ENCODE measurements around the gene FCN3. TPM values are rescaled to one million over a fixed set of nuclear protein-coding genes. Genes with fewer than 3 reads are reported as not detected.
A peak's percentile ranks its signal among the peaks of the same experiment; 100 is the strongest.
"Not testable (repeated sequence)": the region's sequence is repeated elsewhere in the genome, so short reads cannot be mapped to it uniquely, and the experiment has no call there.

Gene FCN3
- total RNA-seq, 5 donors from 2014 or later (not counting 1 experiment from before 2014, with no cell fraction given) = 0.26 to 0.44 (median 0.38) TPM; not detected in 2

GRCh38 chr1:27384797-27385196 lies 10.2 kb upstream of the FCN3 start:
- ChIA-PET POLR2A (interaction anchor here in 1 of 2 donors (0.6 kb wide), 1 partner anchor 92 kb away, joined by 7 read pairs; no protein-coding TSS in a partner anchor), CTCF (interaction anchor here (0.7 to 0.8 kb wide), 2 partner anchors 14 to 71 kb away, joined by 3 to 4 read pairs; no protein-coding TSS in a partner anchor)
- not testable (repeated sequence) for H3K4me3 Mint-ChIP-seq; H3K4me1 ChIP-seq (ENCODE audit: control insufficient read depth in 1 of 2, extremely low read depth in 1 of 2, insufficient read depth in 2 of 2, low read length in 2 of 2); ATAC-seq (replicated peaks in 1 of 4); H3K4me1 Mint-ChIP-seq; H3K4me3 ChIP-seq (ENCODE audit: control insufficient read depth in 1 of 2, extremely low read depth in 1 of 2, low read length in 1 of 2); DNase-seq; H3K27ac Mint-ChIP-seq; H3K9me3 Mint-ChIP-seq; H3K9me3 ChIP-seq; H3K36me3 Mint-ChIP-seq; H3K27me3 Mint-ChIP-seq; H3K27ac ChIP-seq (ENCODE audit: low read length); H3K36me3 ChIP-seq (ENCODE audit: control insufficient read depth in 2 of 2, extremely low read depth in 1 of 2, insufficient read depth in 1 of 2, low read length in 1 of 2)
- no CpG with 5 or more reads among the region's 3 CpGs for WGBS (ENCODE audit: insufficient coverage)
- peaks cover 0 to 16% of the 10 kb centered on the region in 2 experiments for H3K27me3 ChIP-seq (replicated peaks in 1 of 2; ENCODE audit: control insufficient read depth in 2 of 2, extremely low read depth in 1 of 2, insufficient read depth in 2 of 2, low read length in 1 of 2)

- Histone ChIP-seq H3K9me3 (no peaks in the 10 kb centered on the region), H3K36me3 (ENCODE audit: control insufficient read depth in 2 of 2, extremely low read depth in 1 of 2, insufficient read depth in 1 of 2, low read length in 1 of 2) (no peaks in the 10 kb centered on the region), H3K27ac (ENCODE audit: low read length) (no peak overlapping the region), H3K4me1 (ENCODE audit: control insufficient read depth in 1 of 2, extremely low read depth in 1 of 2, insufficient read depth in 2 of 2, low read length in 2 of 2) (peaks cover 0 to 2% of the 10 kb centered on the region in 2 experiments), H3K27me3 (replicated peaks in 1 of 2; ENCODE audit: control insufficient read depth in 2 of 2, extremely low read depth in 1 of 2, insufficient read depth in 2 of 2, low read length in 1 of 2) (peaks cover 0 to 16% of the 10 kb centered on the region in 2 experiments), H3K4me3 (ENCODE audit: control insufficient read depth in 1 of 2, extremely low read depth in 1 of 2, low read length in 1 of 2) (no peak overlapping the region)
- H3K27ac Mint-ChIP-seq = no peak overlapping the region
- DNase-seq = no peak
- H3K4me3 Mint-ChIP-seq = no peak overlapping the region
- H3K9me3 Mint-ChIP-seq = no peaks in the 10 kb centered on the region
- ChIA-PET POLR2A (interaction anchor here in 1 of 2 donors (0.6 kb wide), 1 partner anchor 150 kb away, joined by 3 read pairs; no protein-coding TSS in a partner anchor), CTCF (interaction anchor here (0.7 to 1.0 kb wide), 2 partner anchors 26 to 87 kb away, joined by 3 read pairs; no protein-coding TSS in a partner anchor)
- H3K27me3 Mint-ChIP-seq = no peaks in the 10 kb centered on the region
- peaks cover 0 to 8% (median 3%) of the 10 kb centered on the region in 3 donors for H3K4me1 Mint-ChIP-seq
- WGBS (ENCODE audit: insufficient coverage) = 91% methylated on average over 13 of the region's 13 CpGs
- ATAC-seq (replicated peaks in 1 of 4) = no peak
- no peaks in the 10 kb centered on the region for H3K36me3 Mint-ChIP-seq
Measured at GRCh38 chr1:27383661-27384060, 9.0 kb upstream of the FCN3 start.

GRCh38 chr1:27383039-27383605 lies 8.5 kb upstream of the FCN3 start, which contains the start of gene CD164L2:
TSS of gene CD164L2 (minus strand) at chr1:27383333. CDS start at chr1:27383239, 94 bp downstream.
- H3K36me3 ChIP-seq (ENCODE audit: control insufficient read depth in 2 of 2, extremely low read depth in 1 of 2, insufficient read depth in 1 of 2, low read length in 1 of 2) = no peaks in the 10 kb centered on the region
- H3K4me1 ChIP-seq (ENCODE audit: control insufficient read depth in 1 of 2, extremely low read depth in 1 of 2, insufficient read depth in 2 of 2, low read length in 2 of 2) = peaks cover 0 to 2% of the 10 kb centered on the region in 2 experiments
- Mint-ChIP-seq H3K9me3 (no peaks in the 10 kb centered on the region), H3K4me1 (peaks cover 0 to 7% (median 0%) of the 10 kb centered on the region in 3 donors), H3K36me3 (no peaks in the 10 kb centered on the region), H3K27me3 (no peaks in the 10 kb centered on the region), H3K27ac (no peak within 1 kb of the TSS), H3K4me3 (no peak within 1 kb of the TSS)
- H3K9me3 ChIP-seq = no peaks in the 10 kb centered on the region
- no peak within 1 kb of the TSS for H3K4me3 ChIP-seq (ENCODE audit: control insufficient read depth in 1 of 2, extremely low read depth in 1 of 2, low read length in 1 of 2)
- peak in 18 of 35 experiments; percentile 24 to 64 (median 49) for DNase-seq
- H3K27ac ChIP-seq (ENCODE audit: low read length) = no peak within 1 kb of the TSS
- ChIA-PET POLR2A (no interaction called here), CTCF (interaction anchor here (0.7 to 1.4 kb wide), 2 partner anchors 76 to 81 kb away, joined by 4 read pairs; no protein-coding TSS in a partner anchor)
- peaks cover 0 to 16% of the 10 kb centered on the region in 2 experiments for H3K27me3 ChIP-seq (replicated peaks in 1 of 2; ENCODE audit: control insufficient read depth in 2 of 2, extremely low read depth in 1 of 2, insufficient read depth in 2 of 2, low read length in 1 of 2)
- ATAC-seq (replicated peaks in 1 of 4) = peak; percentile 46 to 88 (median 55)
- 31% methylated on average over 43 of the region's 43 CpGs for WGBS (ENCODE audit: insufficient coverage)

- H3K4me3 ChIP-seq (ENCODE audit: control insufficient read depth in 1 of 2, extremely low read depth in 1 of 2, low read length in 1 of 2) = no peak overlapping the region
- no peaks in the 10 kb centered on the region for H3K36me3 ChIP-seq (ENCODE audit: control insufficient read depth in 2 of 2, extremely low read depth in 1 of 2, insufficient read depth in 1 of 2, low read length in 1 of 2)
- no peaks in the 10 kb centered on the region for H3K9me3 Mint-ChIP-seq
- peaks cover 0 to 16% of the 10 kb centered on the region in 2 experiments for H3K27me3 ChIP-seq (replicated peaks in 1 of 2; ENCODE audit: control insufficient read depth in 2 of 2, extremely low read depth in 1 of 2, insufficient read depth in 2 of 2, low read length in 1 of 2)
- H3K4me1 ChIP-seq (ENCODE audit: control insufficient read depth in 1 of 2, extremely low read depth in 1 of 2, insufficient read depth in 2 of 2, low read length in 2 of 2) = peaks cover 0 to 2% of the 10 kb centered on the region in 2 experiments
- no peak overlapping the region for H3K27ac Mint-ChIP-seq
- DNase-seq (no peak), ATAC-seq (replicated peaks in 1 of 4) (no peak)
- 74% methylated on average over 3 of the region's 18 CpGs for WGBS (ENCODE audit: insufficient coverage)
- H3K4me1 Mint-ChIP-seq = peaks cover 0 to 7% (median 0%) of the 10 kb centered on the region in 3 donors
- no peak overlapping the region for H3K27ac ChIP-seq (ENCODE audit: low read length)
- H3K9me3 ChIP-seq = no peaks in the 10 kb centered on the region
- ChIA-PET CTCF (interaction anchor here (0.7 to 1.4 kb wide), 2 partner anchors 75 to 80 kb away, joined by 4 read pairs; no protein-coding TSS in a partner anchor), POLR2A (no interaction called here)
- no peak overlapping the region for H3K4me3 Mint-ChIP-seq
- no peaks in the 10 kb centered on the region for H3K36me3 Mint-ChIP-seq
- H3K27me3 Mint-ChIP-seq = no peaks in the 10 kb centered on the region
Measured at GRCh38 chr1:27381969-27382762, 7.5 kb upstream of the FCN3 start.

- DNase-seq (no peak), ATAC-seq (replicated peaks in 1 of 4) (no peak)
- H3K27ac ChIP-seq (ENCODE audit: low read length) = no peak overlapping the region
- Mint-ChIP-seq H3K27ac (no peak overlapping the region), H3K9me3 (no peaks in the 10 kb centered on the region), H3K36me3 (no peaks in the 10 kb centered on the region), H3K4me1 (peaks cover 0 to 7% (median 0%) of the 10 kb centered on the region in 3 donors), H3K27me3 (no peaks in the 10 kb centered on the region), H3K4me3 (no peak overlapping the region)
- POLR2A ChIA-PET = no interaction called here
- 81% methylated on average over 4 of the region's 12 CpGs for WGBS (ENCODE audit: insufficient coverage)
- CTCF ChIA-PET = interaction anchor here in 1 of 2 donors (0.5 to 0.6 kb wide), 2 partner anchors 8 to 80 kb away, joined by 3 read pairs; no protein-coding TSS in a partner anchor
- no peaks in the 10 kb centered on the region for H3K36me3 ChIP-seq (ENCODE audit: control insufficient read depth in 2 of 2, extremely low read depth in 1 of 2, insufficient read depth in 1 of 2, low read length in 1 of 2)
- peaks cover 0 to 2% of the 10 kb centered on the region in 2 experiments for H3K4me1 ChIP-seq (ENCODE audit: control insufficient read depth in 1 of 2, extremely low read depth in 1 of 2, insufficient read depth in 2 of 2, low read length in 2 of 2)
- H3K4me3 ChIP-seq (ENCODE audit: control insufficient read depth in 1 of 2, extremely low read depth in 1 of 2, low read length in 1 of 2) = no peak overlapping the region
- H3K27me3 ChIP-seq (replicated peaks in 1 of 2; ENCODE audit: control insufficient read depth in 2 of 2, extremely low read depth in 1 of 2, insufficient read depth in 2 of 2, low read length in 1 of 2) = peaks cover 0 to 16% of the 10 kb centered on the region in 2 experiments
- H3K9me3 ChIP-seq = no peaks in the 10 kb centered on the region
Measured at GRCh38 chr1:27380766-27381733, 6.4 kb upstream of the FCN3 start.

Measured in T-cell (primary cell).